Ovary (tissue), 9 donors: ENCODE measurements around the gene SNRPA1. TPM values are rescaled to one million over a fixed set of nuclear protein-coding genes. Genes with fewer than 3 reads are reported as not detected.

ENCODE experiments used
- DNase-seq, 5 donors: peaks; one replicate each; pipeline ENCODE4 v3.0.0-alpha.2; 2019 to 2020
- H3K27ac ChIP-seq, 2 donors: fragments of 200-600 bp; one replicate each; pipeline versions ENCODE4 v1.5.1 to v1.8.0; 2019 to 2022
- H3K27me3 ChIP-seq: fragments of 200-600 bp; one replicate; pipeline ENCODE4 v1.8.0; 2022
- H3K36me3 ChIP-seq: fragments of 200-600 bp; sonication (generic); one replicate; pipeline ENCODE4 v1.5.1; 2019
- H3K4me1 ChIP-seq: one replicate; pipeline ENCODE4 v1.8.1; 2013; ENCODE audit warnings: mild to moderate bottlenecking, moderate library complexity; ENCODE audit not compliant: insufficient read depth
- H3K4me3 ChIP-seq: fragments of 200-600 bp; sonication (generic); one replicate; pipeline ENCODE4 v1.5.1; 2017
- H3K9me3 ChIP-seq, 2 donors: fragments of 200-600 bp in 1 of 2; sonication (generic) in 1 of 2; one replicate each; pipeline versions ENCODE4 v1.5.1 to v1.8.1; 2013 to 2019; ENCODE audit warnings: mild to moderate bottlenecking in 1 of 2, moderate library complexity in 1 of 2
- EP300 ChIP-seq: sonication (generic); formaldehyde crosslinking; IDR thresholded peaks from one replicate; pipeline ENCODE4 v1.6.1; 2017; ENCODE audit warnings: antibody characterized with exemption
- POLR2A ChIP-seq: fragments of 450-650 bp; IDR thresholded peaks from one replicate; pipeline ENCODE4 v1.6.1; 2017; ENCODE audit warnings: antibody characterized with exemption, mild to moderate bottlenecking, moderate library complexity
- WGBS, 3 donors: extraction: QIAGEN DNeasy Blood & Tissue Kit in 1 of 3; methylation state at CpG; one replicate each; pipeline versions ENCODE4 v1.1.5 to v1.1.7; 2013 to 2017; 5-methylcytosine and 5-hydroxymethylcytosine counted together
- intact Hi-C, 4 donors: fragments of 100-400 bp; cut with DNase I; formaldehyde crosslinking; loops; one replicate each; pipeline versions ENCODE4 v1.11.0 to v1.15.1; 2022 to 2023
- polyA plus RNA-seq, 2 donors: library from polyadenylated mRNA; stranded (reverse); fragments of 200-250 nt in 1 of 2; fragments of 350-450 nt in 1 of 2; fragmentation: Illumina TruSeq in 1 of 2; extraction: RNeasy Lipid Tissue Mini Kit (QIAGEN cat#74804) in 1 of 2; gene quantifications; one replicate each; pipeline ENCODE4 v1.2.3, GENCODE V29; 2013 to 2014
- total RNA-seq, 7 donors: library from RNA; depleted of rRNA in 2 of 7; stranded (reverse); fragments of >200 nt in 2 of 7; fragmentation: NEBNext Ultra II Directional in 3 of 7; extraction: Animal tissue kit (Norgen Biotek cat#: 25700) in 3 of 7; gene quantifications; one replicate each; pipeline versions ENCODE4 v1.1.0 to v1.2.4, GENCODE V29; 2016 to 2023
- TF ChIP-seq, protein P1 (sequence below), 3 donors: fragments of 450-650 bp in 2 of 3; fragments of 200-600 bp in 1 of 3; IDR thresholded peaks; one replicate each; pipeline versions ENCODE4 v1.5.1 to v1.8.0; 2016 to 2022; ENCODE audit warnings: antibody characterized with exemption in 3 of 3, mild to moderate bottlenecking in 1 of 3
- donor health status: DM: no; HTN: no; CAD: no; lungs with moderate emphysema.
- donor health status: DM: no; HTN: no; CAD: no.
- donor health status: Bipolar disorder and iron deficiency.
- donor health status: DM: yes; HTN: yes; CAD: no.
- donor health status: DM: no; HTN: no; CAD: no.
- donor health status: DM: yes; HTN: yes; CAD: no.

The SNRPA1 gene
- total and polyA plus RNA-seq, 9 donors, result 18.6 to 55.1 (median 39.8) TPM

DNA sequence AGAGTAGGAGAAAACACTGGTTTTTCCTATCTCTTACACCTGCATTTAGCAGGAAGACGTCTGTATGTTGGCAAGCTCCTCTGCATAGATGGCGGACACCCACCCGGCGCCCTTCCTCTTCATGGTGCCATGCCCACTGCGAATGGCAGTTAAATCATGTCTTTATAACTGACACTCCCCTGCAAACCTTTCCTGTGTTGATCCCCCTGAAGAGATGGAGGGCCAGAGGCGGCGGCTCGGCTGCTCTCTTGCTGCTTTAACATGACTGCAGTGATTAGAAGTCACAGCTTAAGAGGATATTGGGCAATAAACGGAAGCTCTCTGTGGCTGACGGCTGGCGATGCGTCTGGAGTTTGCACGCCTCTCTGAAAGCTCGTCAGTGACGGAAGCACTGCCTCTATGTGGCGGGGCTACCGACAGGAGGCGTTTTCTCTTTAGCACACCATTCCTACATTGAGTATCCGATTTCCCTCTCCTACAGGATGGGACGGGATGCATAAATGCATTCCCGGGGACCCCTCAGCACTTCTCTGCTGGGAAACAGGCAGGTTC lies 25.5 kb upstream of the SNRPA1 start:
- no peaks in the 10 kb centered on the region for H3K36me3 ChIP-seq
- no peak for DNase-seq
- H3K4me1 ChIP-seq, result peaks cover 1% of the 10 kb centered on the region
- H3K27ac ChIP-seq, result no peak overlapping the region
- H3K27me3 ChIP-seq, result no peaks in the 10 kb centered on the region
- 78 to 81% (median 80%) methylated on average over 21 of the region's 21 CpGs for WGBS, 3 donors
- no peaks in the 10 kb centered on the region for H3K9me3 ChIP-seq
- intact Hi-C loops, result no loop called here
- TF ChIP-seq POLR2A (no peak), EP300 (no peak)
- TF ChIP-seq, protein P1, sequence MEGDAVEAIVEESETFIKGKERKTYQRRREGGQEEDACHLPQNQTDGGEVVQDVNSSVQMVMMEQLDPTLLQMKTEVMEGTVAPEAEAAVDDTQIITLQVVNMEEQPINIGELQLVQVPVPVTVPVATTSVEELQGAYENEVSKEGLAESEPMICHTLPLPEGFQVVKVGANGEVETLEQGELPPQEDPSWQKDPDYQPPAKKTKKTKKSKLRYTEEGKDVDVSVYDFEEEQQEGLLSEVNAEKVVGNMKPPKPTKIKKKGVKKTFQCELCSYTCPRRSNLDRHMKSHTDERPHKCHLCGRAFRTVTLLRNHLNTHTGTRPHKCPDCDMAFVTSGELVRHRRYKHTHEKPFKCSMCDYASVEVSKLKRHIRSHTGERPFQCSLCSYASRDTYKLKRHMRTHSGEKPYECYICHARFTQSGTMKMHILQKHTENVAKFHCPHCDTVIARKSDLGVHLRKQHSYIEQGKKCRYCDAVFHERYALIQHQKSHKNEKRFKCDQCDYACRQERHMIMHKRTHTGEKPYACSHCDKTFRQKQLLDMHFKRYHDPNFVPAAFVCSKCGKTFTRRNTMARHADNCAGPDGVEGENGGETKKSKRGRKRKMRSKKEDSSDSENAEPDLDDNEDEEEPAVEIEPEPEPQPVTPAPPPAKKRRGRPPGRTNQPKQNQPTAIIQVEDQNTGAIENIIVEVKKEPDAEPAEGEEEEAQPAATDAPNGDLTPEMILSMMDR (IDR thresholded peaks at IDR 0.05), result no peak
- no peak overlapping the region for H3K4me3 ChIP-seq

- Histone ChIP-seq H3K4me3 (no peak overlapping the region), H3K36me3 (no peaks in the 10 kb centered on the region), H3K27ac (no peak overlapping the region), H3K27me3 (no peaks in the 10 kb centered on the region), H3K9me3 (no peaks in the 10 kb centered on the region), H3K4me1 (peaks cover 1% of the 10 kb centered on the region)
- intact Hi-C loops, result no loop called here
- 61 to 63% (median 62%) methylated on average over 7 of the region's 7 CpGs for WGBS, 3 donors
- DNase-seq, result no peak
- TF ChIP-seq POLR2A (no peak), EP300 (no peak)
- TF ChIP-seq, protein P1 (IDR thresholded peaks at IDR 0.05), result no peak
Observed at GRCh38 chr15:101318839-101319238, 23.8 kb upstream of the SNRPA1 start.

DNA sequence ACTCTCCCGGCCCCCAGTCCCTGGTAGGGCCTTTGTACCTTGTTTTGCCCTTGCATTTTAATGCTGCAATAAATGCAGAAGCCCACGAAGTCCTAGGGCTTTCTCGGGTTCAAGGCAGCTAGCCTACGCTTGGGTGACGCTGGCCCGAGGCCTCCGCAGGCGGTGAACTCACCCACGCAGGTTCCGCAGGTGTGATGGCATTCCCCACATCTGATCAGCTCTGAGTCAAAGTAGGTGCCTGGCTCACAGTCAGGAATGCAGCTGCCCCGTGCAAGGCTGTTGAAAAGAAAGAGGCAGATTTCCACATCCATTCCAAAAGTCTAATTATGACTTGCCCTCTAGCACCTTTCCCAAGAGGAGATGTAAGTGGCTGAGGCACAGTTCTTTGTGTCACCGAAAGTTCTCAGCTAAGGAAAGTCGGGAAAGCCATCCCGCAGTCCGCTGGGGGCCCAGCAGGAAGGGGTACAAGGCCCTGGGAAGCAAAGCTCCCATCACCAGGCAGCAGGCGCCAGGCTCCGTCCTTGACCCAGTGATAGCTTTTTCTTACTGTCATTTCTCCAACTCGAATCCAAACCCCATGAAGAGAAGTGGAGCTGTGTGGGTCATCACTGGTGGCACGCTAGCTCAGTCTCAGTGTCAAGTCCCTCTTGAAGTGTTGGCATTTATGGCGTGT lies 23.2 kb upstream of the SNRPA1 start:
- Histone ChIP-seq H3K27ac (no peak overlapping the region), H3K9me3 (no peaks in the 10 kb centered on the region), H3K4me3 (no peak overlapping the region), H3K27me3 (no peaks in the 10 kb centered on the region), H3K36me3 (no peaks in the 10 kb centered on the region), H3K4me1 (peaks cover 1% of the 10 kb centered on the region)
- intact Hi-C loops, result no loop called here
- no peak for DNase-seq
- 89 to 90% (median 90%) methylated on average over 20 of the region's 20 CpGs for WGBS, 3 donors
- TF ChIP-seq, protein P1 (IDR thresholded peaks at IDR 0.05), result no peak
- TF ChIP-seq POLR2A, result no peak
- TF ChIP-seq EP300, result no peak

- WGBS, 3 donors, result 25 to 64% (median 47%) methylated on average over 6 of the region's 6 CpGs
Observed at GRCh38 chr15:101317336-101317872, 22.4 kb upstream of the SNRPA1 start.

More at GRCh38 chr15:101317336-101317872, 22.4 kb upstream of the SNRPA1 start:
- no peaks in the 10 kb centered on the region for H3K27me3 ChIP-seq
- no peak overlapping the region for H3K4me3 ChIP-seq
- intact Hi-C loops, result no loop called here
- H3K9me3 ChIP-seq, result no peaks in the 10 kb centered on the region
- TF ChIP-seq POLR2A, result no peak
- TF ChIP-seq, protein P1 (IDR thresholded peaks at IDR 0.05), result no peak
- no peaks in the 10 kb centered on the region for H3K36me3 ChIP-seq
- no peak overlapping the region for H3K27ac ChIP-seq
- no peak for DNase-seq
- H3K4me1 ChIP-seq, result peaks cover 1% of the 10 kb centered on the region
